HEK293 (cell line): ENCODE results near the gene GOLT1A.
A peak's percentile ranks its signal among the peaks of the same experiment; 100 is the strongest.

Source experiments
- BCL11A ChIP-seq: fragments of 450-650 bp; formaldehyde crosslinking; IDR thresholded peaks from 2 replicates; pipeline ENCODE4 v1.5.1; 2016; ENCODE audit warnings: low read depth, missing biosample characterization, missing genetic modification characterization
- GFI1B ChIP-seq: fragments of 450-650 bp; formaldehyde crosslinking; IDR thresholded peaks from 2 replicates; pipeline ENCODE4 v1.5.1; 2016; ENCODE audit warnings: missing biosample characterization, missing genetic modification characterization
- GLI2 ChIP-seq: fragments of 450-650 bp; formaldehyde crosslinking; IDR thresholded peaks from 2 replicates; pipeline ENCODE4; 2017; ENCODE audit warnings: missing biosample characterization, missing genetic modification characterization, low read depth, borderline replicate concordance
- MEIS1 ChIP-seq: sonication (generic); formaldehyde crosslinking; IDR thresholded peaks from 2 replicates; pipeline ENCODE4 v1.8.1; 2022; ENCODE audit warnings: missing genetic modification reagents, mild to moderate bottlenecking, borderline replicate concordance
- OVOL3 ChIP-seq: fragments of 450-650 bp; formaldehyde crosslinking; IDR thresholded peaks from 2 replicates; pipeline ENCODE4 v1.5.1; 2016; ENCODE audit warnings: missing biosample characterization, missing genetic modification characterization
- SP3 ChIP-seq: fragments of 450-650 bp; formaldehyde crosslinking; IDR thresholded peaks from 2 replicates; pipeline ENCODE4 v1.5.1; 2016; ENCODE audit warnings: missing biosample characterization, missing genetic modification characterization
- WT1 ChIP-seq: fragments of 450-650 bp; formaldehyde crosslinking; IDR thresholded peaks from 2 replicates; pipeline ENCODE4 v1.5.1; 2016; ENCODE audit warnings: missing biosample characterization, missing genetic modification characterization
- YY2 ChIP-seq: fragments of 450-650 bp; formaldehyde crosslinking; IDR thresholded peaks from 2 replicates; pipeline ENCODE4 v1.5.1; 2016; ENCODE audit warnings: missing biosample characterization, missing genetic modification characterization
- ZBTB10 ChIP-seq: fragments of 450-650 bp; formaldehyde crosslinking; IDR thresholded peaks from 2 replicates; pipeline ENCODE4 v1.5.1; 2016; ENCODE audit warnings: missing biosample characterization, missing genetic modification characterization
- ZNF140 ChIP-seq: fragments of 450-650 bp; formaldehyde crosslinking; IDR thresholded peaks from 2 replicates; pipeline ENCODE4 v1.5.1; 2016; ENCODE audit warnings: missing biosample characterization, missing genetic modification characterization
- ZNF23 ChIP-seq: fragments of 450-650 bp; formaldehyde crosslinking; IDR thresholded peaks from 2 replicates; pipeline ENCODE4 v1.5.1; 2016; ENCODE audit warnings: missing biosample characterization, missing genetic modification characterization, borderline replicate concordance
- ZNF239 ChIP-seq: fragments of 450-650 bp; formaldehyde crosslinking; IDR thresholded peaks from 2 replicates; pipeline ENCODE4 v1.5.1; 2016; ENCODE audit warnings: missing biosample characterization, missing genetic modification characterization
- ZNF24 ChIP-seq: fragments of 450-650 bp; formaldehyde crosslinking; IDR thresholded peaks from 2 replicates; pipeline ENCODE4 v1.5.1; 2016; ENCODE audit warnings: missing biosample characterization, missing genetic modification characterization
- ZNF302 ChIP-seq: fragments of 450-650 bp; formaldehyde crosslinking; IDR thresholded peaks from 2 replicates; pipeline ENCODE4 v1.5.1; 2016; ENCODE audit warnings: missing biosample characterization, missing genetic modification characterization, low read depth
- ZNF521 ChIP-seq: fragments of 450-650 bp; formaldehyde crosslinking; IDR thresholded peaks from 2 replicates; pipeline ENCODE4 v1.5.1; 2017; ENCODE audit warnings: missing biosample characterization, mild to moderate bottlenecking, missing genetic modification characterization
- ZNF560 ChIP-seq: fragments of 450-650 bp; formaldehyde crosslinking; IDR thresholded peaks from 2 replicates; pipeline ENCODE4 v1.5.1; 2017; ENCODE audit warnings: missing biosample characterization, missing genetic modification characterization, borderline replicate concordance
- ZNF624 ChIP-seq: fragments of 450-650 bp; formaldehyde crosslinking; IDR thresholded peaks from 2 replicates; pipeline ENCODE4 v1.5.1; 2017; ENCODE audit warnings: missing biosample characterization, missing genetic modification characterization
- ZNF670 ChIP-seq: fragments of 450-650 bp; formaldehyde crosslinking; IDR thresholded peaks from 2 replicates; pipeline ENCODE4 v1.5.1; 2016; ENCODE audit warnings: missing biosample characterization, missing genetic modification characterization, low read depth
- ZSCAN18 ChIP-seq: fragments of 450-650 bp; formaldehyde crosslinking; IDR thresholded peaks from 2 replicates; pipeline ENCODE4 v1.5.1; 2016; ENCODE audit warnings: missing biosample characterization, missing genetic modification characterization
- TF ChIP-seq, protein P1 (sequence below): fragments of 450-650 bp; formaldehyde crosslinking; IDR thresholded peaks from 2 replicates; pipeline ENCODE4 v1.5.1; 2016; ENCODE audit warnings: missing biosample characterization, missing genetic modification characterization
- TF ChIP-seq, protein P2 (sequence below): fragments of 450-650 bp; formaldehyde crosslinking; conservative IDR thresholded peaks from 2 replicates; pipeline ENCODE4 v1.5.1; 2016; ENCODE audit warnings: low read depth, missing biosample characterization, missing genetic modification characterization
- TF ChIP-seq, protein P3 (sequence below): fragments of 450-650 bp; formaldehyde crosslinking; IDR thresholded peaks from 2 replicates; pipeline ENCODE4 v1.5.1; 2016; ENCODE audit warnings: missing biosample characterization, missing genetic modification characterization
- TF ChIP-seq, protein P4 (sequence below): fragments of 450-650 bp; formaldehyde crosslinking; IDR thresholded peaks from 2 replicates; pipeline ENCODE4 v1.5.1; 2016; ENCODE audit warnings: missing biosample characterization, missing genetic modification characterization, low read depth
- TF ChIP-seq, protein P5 (sequence below): fragments of 450-650 bp; formaldehyde crosslinking; IDR thresholded peaks from 2 replicates; pipeline ENCODE4 v1.5.1; 2016; ENCODE audit warnings: missing biosample characterization, missing genetic modification characterization

Gene GOLT1A

GRCh38 chr1:204151552-204152309, 62.1 kb downstream of the GOLT1A start, which contains the start of gene ETNK2 (continued):
- TF ChIP-seq ZNF560 (tag by site-specific recombination): no peak
- no peak for TF ChIP-seq ZNF521 (tag by site-specific recombination)
- TF ChIP-seq ZNF24 (tag by site-specific recombination): no peak
- TF ChIP-seq, protein P1, sequence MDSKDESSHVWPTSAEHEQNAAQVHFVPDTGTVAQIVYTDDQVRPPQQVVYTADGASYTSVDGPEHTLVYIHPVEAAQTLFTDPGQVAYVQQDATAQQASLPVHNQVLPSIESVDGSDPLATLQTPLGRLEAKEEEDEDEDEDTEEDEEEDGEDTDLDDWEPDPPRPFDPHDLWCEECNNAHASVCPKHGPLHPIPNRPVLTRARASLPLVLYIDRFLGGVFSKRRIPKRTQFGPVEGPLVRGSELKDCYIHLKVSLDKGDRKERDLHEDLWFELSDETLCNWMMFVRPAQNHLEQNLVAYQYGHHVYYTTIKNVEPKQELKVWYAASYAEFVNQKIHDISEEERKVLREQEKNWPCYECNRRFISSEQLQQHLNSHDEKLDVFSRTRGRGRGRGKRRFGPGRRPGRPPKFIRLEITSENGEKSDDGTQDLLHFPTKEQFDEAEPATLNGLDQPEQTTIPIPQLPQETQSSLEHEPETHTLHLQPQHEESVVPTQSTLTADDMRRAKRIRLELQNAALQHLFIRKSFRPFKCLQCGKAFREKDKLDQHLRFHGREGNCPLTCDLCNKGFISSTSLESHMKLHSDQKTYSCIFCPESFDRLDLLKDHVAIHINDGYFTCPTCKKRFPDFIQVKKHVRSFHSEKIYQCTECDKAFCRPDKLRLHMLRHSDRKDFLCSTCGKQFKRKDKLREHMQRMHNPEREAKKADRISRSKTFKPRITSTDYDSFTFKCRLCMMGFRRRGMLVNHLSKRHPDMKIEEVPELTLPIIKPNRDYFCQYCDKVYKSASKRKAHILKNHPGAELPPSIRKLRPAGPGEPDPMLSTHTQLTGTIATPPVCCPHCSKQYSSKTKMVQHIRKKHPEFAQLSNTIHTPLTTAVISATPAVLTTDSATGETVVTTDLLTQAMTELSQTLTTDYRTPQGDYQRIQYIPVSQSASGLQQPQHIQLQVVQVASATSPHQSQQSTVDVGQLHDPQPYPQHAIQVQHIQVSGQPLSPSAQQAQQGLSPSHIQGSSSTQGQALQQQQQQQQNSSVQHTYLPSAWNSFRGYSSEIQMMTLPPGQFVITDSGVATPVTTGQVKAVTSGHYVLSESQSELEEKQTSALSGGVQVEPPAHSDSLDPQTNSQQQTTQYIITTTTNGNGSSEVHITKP (tag by site-specific recombination): no peak; the same call in 1 of the 2 replicates
- TF ChIP-seq OVOL3: no peak
- TF ChIP-seq ZNF302 (tag by site-specific recombination): no peak
- TF ChIP-seq ZNF239 (tag by site-specific recombination): no peak
- TF ChIP-seq, protein P2, sequence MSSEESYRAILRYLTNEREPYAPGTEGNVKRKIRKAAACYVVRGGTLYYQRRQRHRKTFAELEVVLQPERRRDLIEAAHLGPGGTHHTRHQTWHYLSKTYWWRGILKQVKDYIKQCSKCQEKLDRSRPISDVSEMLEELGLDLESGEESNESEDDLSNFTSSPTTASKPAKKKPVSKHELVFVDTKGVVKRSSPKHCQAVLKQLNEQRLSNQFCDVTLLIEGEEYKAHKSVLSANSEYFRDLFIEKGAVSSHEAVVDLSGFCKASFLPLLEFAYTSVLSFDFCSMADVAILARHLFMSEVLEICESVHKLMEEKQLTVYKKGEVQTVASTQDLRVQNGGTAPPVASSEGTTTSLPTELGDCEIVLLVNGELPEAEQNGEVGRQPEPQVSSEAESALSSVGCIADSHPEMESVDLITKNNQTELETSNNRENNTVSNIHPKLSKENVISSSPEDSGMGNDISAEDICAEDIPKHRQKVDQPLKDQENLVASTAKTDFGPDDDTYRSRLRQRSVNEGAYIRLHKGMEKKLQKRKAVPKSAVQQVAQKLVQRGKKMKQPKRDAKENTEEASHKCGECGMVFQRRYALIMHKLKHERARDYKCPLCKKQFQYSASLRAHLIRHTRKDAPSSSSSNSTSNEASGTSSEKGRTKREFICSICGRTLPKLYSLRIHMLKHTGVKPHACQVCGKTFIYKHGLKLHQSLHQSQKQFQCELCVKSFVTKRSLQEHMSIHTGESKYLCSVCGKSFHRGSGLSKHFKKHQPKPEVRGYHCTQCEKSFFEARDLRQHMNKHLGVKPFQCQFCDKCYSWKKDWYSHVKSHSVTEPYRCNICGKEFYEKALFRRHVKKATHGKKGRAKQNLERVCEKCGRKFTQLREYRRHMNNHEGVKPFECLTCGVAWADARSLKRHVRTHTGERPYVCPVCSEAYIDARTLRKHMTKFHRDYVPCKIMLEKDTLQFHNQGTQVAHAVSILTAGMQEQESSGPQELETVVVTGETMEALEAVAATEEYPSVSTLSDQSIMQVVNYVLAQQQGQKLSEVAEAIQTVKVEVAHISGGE (tag by site-specific recombination): peak; percentile 36; the same call in 1 of the 2 replicates
- TF ChIP-seq YY2 (tag by site-specific recombination): no peak
- no peak for TF ChIP-seq MEIS1 (CRISPR knock-in tag)
- TF ChIP-seq, protein P3, sequence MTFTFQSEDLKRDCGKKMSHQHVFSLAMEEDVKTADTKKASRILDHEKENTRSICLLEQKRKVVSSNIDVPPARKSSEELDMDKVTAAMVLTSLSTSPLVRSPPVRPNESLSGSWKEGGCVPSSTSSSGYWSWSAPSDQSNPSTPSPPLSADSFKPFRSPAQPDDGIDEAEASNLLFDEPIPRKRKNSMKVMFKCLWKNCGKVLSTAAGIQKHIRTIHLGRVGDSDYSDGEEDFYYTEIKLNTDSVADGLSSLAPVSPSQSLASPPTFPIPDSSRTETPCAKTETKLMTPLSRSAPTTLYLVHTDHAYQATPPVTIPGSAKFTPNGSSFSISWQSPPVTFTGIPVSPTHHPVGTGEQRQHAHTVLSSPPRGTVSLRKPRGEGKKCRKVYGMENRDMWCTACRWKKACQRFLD (tag by site-specific recombination): no peak
- no peak for TF ChIP-seq GFI1B (tag by site-specific recombination)
- TF ChIP-seq, protein P4, sequence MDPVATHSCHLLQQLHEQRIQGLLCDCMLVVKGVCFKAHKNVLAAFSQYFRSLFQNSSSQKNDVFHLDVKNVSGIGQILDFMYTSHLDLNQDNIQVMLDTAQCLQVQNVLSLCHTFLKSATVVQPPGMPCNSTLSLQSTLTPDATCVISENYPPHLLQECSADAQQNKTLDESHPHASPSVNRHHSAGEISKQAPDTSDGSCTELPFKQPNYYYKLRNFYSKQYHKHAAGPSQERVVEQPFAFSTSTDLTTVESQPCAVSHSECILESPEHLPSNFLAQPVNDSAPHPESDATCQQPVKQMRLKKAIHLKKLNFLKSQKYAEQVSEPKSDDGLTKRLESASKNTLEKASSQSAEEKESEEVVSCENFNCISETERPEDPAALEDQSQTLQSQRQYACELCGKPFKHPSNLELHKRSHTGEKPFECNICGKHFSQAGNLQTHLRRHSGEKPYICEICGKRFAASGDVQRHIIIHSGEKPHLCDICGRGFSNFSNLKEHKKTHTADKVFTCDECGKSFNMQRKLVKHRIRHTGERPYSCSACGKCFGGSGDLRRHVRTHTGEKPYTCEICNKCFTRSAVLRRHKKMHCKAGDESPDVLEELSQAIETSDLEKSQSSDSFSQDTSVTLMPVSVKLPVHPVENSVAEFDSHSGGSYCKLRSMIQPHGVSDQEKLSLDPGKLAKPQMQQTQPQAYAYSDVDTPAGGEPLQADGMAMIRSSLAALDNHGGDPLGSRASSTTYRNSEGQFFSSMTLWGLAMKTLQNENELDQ (tag by site-specific recombination): no peak
- no peak for TF ChIP-seq WT1 (tag by site-specific recombination)
- no peak for TF ChIP-seq ZNF624 (tag by site-specific recombination)
- no peak for TF ChIP-seq ZNF140
- TF ChIP-seq BCL11A (tag by site-specific recombination): no peak
- TF ChIP-seq ZNF23 (tag by site-specific recombination): no peak
- no peak for TF ChIP-seq ZSCAN18 (tag by site-specific recombination)
- TF ChIP-seq ZBTB10: no peak
- no peak for TF ChIP-seq ZNF670
- peak; percentile 54; the same call in 1 of the 2 replicates for TF ChIP-seq SP3 (tag by site-specific recombination)
- no peak for TF ChIP-seq GLI2
- TF ChIP-seq, protein P5, sequence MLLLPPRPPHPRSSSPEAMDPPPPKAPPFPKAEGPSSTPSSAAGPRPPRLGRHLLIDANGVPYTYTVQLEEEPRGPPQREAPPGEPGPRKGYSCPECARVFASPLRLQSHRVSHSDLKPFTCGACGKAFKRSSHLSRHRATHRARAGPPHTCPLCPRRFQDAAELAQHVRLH (tag by site-specific recombination): no peak
